HepG2 (cell line): ENCODE measurements around the gene CPZ. TPM values are rescaled to one million over a fixed set of nuclear protein-coding genes. Genes with fewer than 3 reads are reported as not detected.

ENCODE experiments used
- ATAC-seq: fragments of 200-7000 bp; cut with Tn5 transposase; 3 replicates; pipeline ENCODE4 v1.9.1; 2020; ENCODE audit warnings: mild to moderate bottlenecking, moderate library complexity
- BruUV-seq: library from RNA; stranded (reverse); fragments of 400-500 nt; replicated peaks from 2 replicates; lab custom pipeline; 2021; lab: Mats Ljungman, UMichigan
- CTCF ChIA-PET: fragments of 300-600 bp; formaldehyde crosslinking; extraction: SDS; loops from one replicate; lab custom pipeline; 2021; ENCODE audit warnings: low total read pairs, inconsistent platforms, low intra/inter-chr PET ratio; lab: Yijun Ruan, JAX
- POLR2A ChIA-PET: fragments of 350-600 bp; sonication (Branson Sonifier 250); formaldehyde crosslinking; loops from one replicate; lab custom pipeline; 2020; ENCODE audit warnings: antibody characterized with exemption, inconsistent platforms; lab: Yijun Ruan, JAX
- DNase-seq: peaks from one replicate; pipeline ENCODE4 v3.0.0-alpha.2; 2015; ENCODE audit warnings: low spot score
- FAIRE-seq: peaks from 3 replicates; lab custom pipeline; 2011; peaks lifted over from hg19 to GRCh38; lab: Jason Lieb, UNC
- H2AFZ ChIP-seq: one replicate; pipeline ENCODE4 v1.6.1; 2011; ENCODE audit warnings: low read length, inconsistent platforms
- H3K27ac ChIP-seq: fragments of 300-600 bp; 3 replicates; pipeline ENCODE4 v1.8.0; 2011; ENCODE audit warnings: mixed run types, mild to moderate bottlenecking, mixed read lengths, low read length, inconsistent platforms; ENCODE audit not compliant: insufficient read depth; ENCODE audit errors: extremely low read length
- H3K27me3 ChIP-seq, 2 experiments: fragments of 200-600 bp in 1 of 2; 2 replicates in 1 of 2; 3 replicates in 1 of 2; pipeline versions ENCODE4 v1.6.0 to v1.8.0; 2011; ENCODE audit warnings: low read length in 2 of 2, mild to moderate bottlenecking in 2 of 2, moderate library complexity in 2 of 2, inconsistent platforms in 1 of 2; ENCODE audit not compliant: insufficient read depth in 2 of 2, control insufficient read depth in 1 of 2
- H3K36me3 ChIP-seq, 2 experiments: fragments of 200-600 bp in 1 of 2; replicated peaks in 1 of 2; 2 replicates in 1 of 2; 3 replicates in 1 of 2; pipeline versions ENCODE4 v1.5.1 to v1.8.0; 2011; ENCODE audit warnings: low read length in 2 of 2, inconsistent platforms in 1 of 2; ENCODE audit not compliant: insufficient read depth in 2 of 2, control insufficient read depth in 1 of 2
- H3K4me1 ChIP-seq: 2 replicates; pipeline ENCODE4 v1.5.1; 2012; ENCODE audit warnings: low read length, inconsistent platforms; ENCODE audit not compliant: insufficient read depth
- H3K4me2 ChIP-seq: 2 replicates; pipeline ENCODE4 v1.6.0; 2011; ENCODE audit warnings: low read depth, low read length, inconsistent platforms
- H3K4me3 ChIP-seq, 3 experiments: fragments of 200-600 bp in 1 of 3; sonication (generic), shearing (Covaris generic) in 1 of 3; replicated peaks in 1 of 3; 2 replicates each; pipeline ENCODE4 v1.5.1; 2011 to 2016; ENCODE audit warnings: low read length in 3 of 3, inconsistent platforms in 2 of 3, low read depth in 2 of 3, mild to moderate bottlenecking in 2 of 3, control low read depth in 1 of 3, mixed read lengths in 1 of 3; ENCODE audit not compliant: insufficient read depth in 1 of 3
- H3K79me2 ChIP-seq: one replicate; pipeline ENCODE4 v1.6.1; 2011; ENCODE audit warnings: low read length, inconsistent platforms; ENCODE audit not compliant: insufficient read depth
- H3K9ac ChIP-seq: 2 replicates; pipeline ENCODE4 v1.6.0; 2011; ENCODE audit warnings: mild to moderate bottlenecking, low read depth, low read length, inconsistent platforms; ENCODE audit not compliant: insufficient read depth
- H3K9me3 ChIP-seq: 2 replicates; pipeline ENCODE4 v1.5.1; 2012; ENCODE audit warnings: mild to moderate bottlenecking, low read length
- H4K20me1 ChIP-seq: 2 replicates; pipeline ENCODE4 v1.6.0; 2011; ENCODE audit warnings: inconsistent platforms, mild to moderate bottlenecking, low read length, moderate library complexity; ENCODE audit not compliant: insufficient read depth
- HDAC2 ChIP-seq: sonication (generic); formaldehyde crosslinking; IDR thresholded peaks from 2 replicates; pipeline ENCODE4 v1.4.0; 2020; ENCODE audit warnings: missing genetic modification reagents
- HNRNPUL1 ChIP-seq: fragments of 200-400 bp; formaldehyde crosslinking; IDR thresholded peaks from 2 replicates; pipeline ENCODE4 v1.6.1; 2017; ENCODE audit warnings: low read depth, mild to moderate bottlenecking, low read length, moderate library complexity
- PHF8 ChIP-seq: sonication (generic); formaldehyde crosslinking; IDR thresholded peaks from 2 replicates; pipeline ENCODE4 v1.5.0; 2020; ENCODE audit warnings: missing genetic modification reagents
- ZFP36L1 ChIP-seq: sonication (generic); formaldehyde crosslinking; IDR thresholded peaks from 2 replicates; pipeline ENCODE4 v1.8.0; 2022; ENCODE audit warnings: mild to moderate bottlenecking, missing genetic modification reagents, moderate library complexity
- WGBS: methylation state at CpG from one replicate; pipeline ENCODE4 v1.1.6; 2017; ENCODE audit warnings: low lambda C conversion rate; 5-methylcytosine and 5-hydroxymethylcytosine counted together
- in situ Hi-C: cut with HindIII; loops from 2 replicates; pipeline ENCODE4 v1.10.0; 2017; ENCODE audit warnings: low pct_unique_long_range_greater_than_20kb; ENCODE audit not compliant: extremely low pct_ligation_motif_present
- intact Hi-C: fragments of 100-400 bp; cut with micrococcal nuclease; formaldehyde crosslinking; loops from one replicate; pipeline ENCODE4 v1.10.0; 2022; ENCODE audit not compliant: unreplicated experiment
- polyA plus RNA-seq, 8 experiments: library from polyadenylated mRNA; depleted of rRNA in 3 of 8; stranded (reverse) in 7 of 8; unstranded in 1 of 8; fragments of >200 nt; fragmentation: Illumina TruSeq in 4 of 8; extraction: Trizol in 4 of 8; gene quantifications; 2 replicates each; pipeline versions ENCODE4 v1.2.1 to v1.2.3, GENCODE V29; 2011 to 2016; ENCODE audit warnings: low read depth in 4 of 8, missing spikeins in 1 of 8, mixed read lengths in 1 of 8; ENCODE audit not compliant: insufficient read depth in 1 of 8
- total RNA-seq, 5 experiments: library from RNA; depleted of rRNA; stranded (reverse); fragments of >200 nt; fragmentation: Illumina TruSeq; extraction: Trizol; gene quantifications; 2 replicates each; pipeline ENCODE4 v1.2.3, GENCODE V29; 2016; ENCODE audit warnings: low read depth in 1 of 5
- TF ChIP-seq, protein P1 (sequence below): sonication (generic); formaldehyde crosslinking; IDR thresholded peaks from 2 replicates; pipeline ENCODE4 v1.5.0; 2020; ENCODE audit warnings: missing genetic modification reagents

The CPZ gene
- total and polyA plus RNA-seq, 2 of the 13 experiments (the other 11 are each of a cell fraction or from before 2014, with no cell fraction given): 0.58 to 0.61 TPM

DNA sequence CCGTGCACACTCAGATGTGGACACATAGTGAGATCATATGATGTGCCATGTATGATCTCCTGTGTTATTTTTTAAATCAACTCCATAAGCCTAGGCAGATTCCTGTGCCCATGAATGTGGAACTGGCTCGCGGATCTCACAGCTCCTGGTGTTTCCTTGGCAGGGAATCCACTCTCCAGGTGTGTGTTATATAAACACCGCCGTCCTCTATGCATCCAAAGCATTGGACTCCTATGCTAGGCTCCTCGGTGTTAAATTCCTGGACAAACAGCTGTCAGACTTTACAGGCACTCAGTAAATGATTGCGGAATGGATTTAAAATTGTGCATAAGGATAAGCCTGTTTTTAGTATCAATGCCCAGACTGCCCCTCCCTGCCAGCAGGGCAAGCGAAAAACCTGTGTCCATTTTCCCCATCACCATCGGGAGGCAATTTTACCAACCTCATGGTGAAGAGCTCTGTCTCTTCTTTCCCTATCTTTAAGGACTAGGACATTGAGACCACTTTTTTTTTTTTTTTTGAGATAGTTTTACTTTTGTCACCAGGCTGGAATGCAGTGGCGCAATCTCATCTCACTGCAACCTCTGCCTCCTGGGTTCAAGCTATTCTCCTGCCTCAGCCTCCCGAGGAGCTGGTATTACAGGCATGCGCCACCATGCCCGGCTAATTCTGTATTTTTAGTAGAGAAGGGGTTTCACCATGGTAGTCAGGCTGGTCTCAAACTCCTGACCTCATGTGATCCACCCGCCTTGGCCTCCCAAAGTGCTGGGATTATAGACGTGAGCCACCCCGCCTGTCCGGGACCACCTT lies 36.0 kb upstream of the CPZ start:
- intact Hi-C loops (no loop called here), in situ Hi-C loops (no loop called here)
- no peaks in the 10 kb centered on the region for H3K79me2 ChIP-seq
- WGBS: 32% methylated on average over 16 of the region's 17 CpGs
- H3K9me3 ChIP-seq: no peaks in the 10 kb centered on the region
- ChIA-PET POLR2A (no interaction called here), CTCF (no interaction called here)
- no peak overlapping the region for H2AFZ ChIP-seq
- no peak for ATAC-seq
- TF ChIP-seq HNRNPUL1 (no peak), ZFP36L1 (CRISPR knock-in tag) (no peak), PHF8 (CRISPR knock-in tag) (no peak), HDAC2 (CRISPR knock-in tag) (no peak)
- TF ChIP-seq, protein P1, sequence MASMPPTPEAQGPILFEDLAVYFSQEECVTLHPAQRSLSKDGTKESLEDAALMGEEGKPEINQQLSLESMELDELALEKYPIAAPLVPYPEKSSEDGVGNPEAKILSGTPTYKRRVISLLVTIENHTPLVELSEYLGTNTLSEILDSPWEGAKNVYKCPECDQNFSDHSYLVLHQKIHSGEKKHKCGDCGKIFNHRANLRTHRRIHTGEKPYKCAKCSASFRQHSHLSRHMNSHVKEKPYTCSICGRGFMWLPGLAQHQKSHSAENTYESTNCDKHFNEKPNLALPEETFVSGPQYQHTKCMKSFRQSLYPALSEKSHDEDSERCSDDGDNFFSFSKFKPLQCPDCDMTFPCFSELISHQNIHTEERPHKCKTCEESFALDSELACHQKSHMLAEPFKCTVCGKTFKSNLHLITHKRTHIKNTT (CRISPR knock-in tag): no peak
- BruUV-seq: no TSS peak
- H3K4me3 ChIP-seq: no peak overlapping the region
- H4K20me1 ChIP-seq: no peaks in the 10 kb centered on the region
- H3K4me1 ChIP-seq: no peaks in the 10 kb centered on the region
- no peak overlapping the region for H3K27ac ChIP-seq
- H3K9ac ChIP-seq: no peak overlapping the region
- DNase-seq: no peak
- no peak overlapping the region for H3K4me2 ChIP-seq
- H3K36me3 ChIP-seq: no peaks in the 10 kb centered on the region
- H3K27me3 ChIP-seq: peaks cover 3 to 8% of the 10 kb centered on the region in 2 experiments; a peak in 2 of 5 replicates
- FAIRE-seq: no peak
